Common myeloid progenitor, CD34-positive (primary cell): ENCODE results near the gene ABHD1.

ENCODE experiments used
- CTCF ChIA-PET: fragments of 350-600 bp; sonication (Branson Sonifier 250); formaldehyde crosslinking; loops from one replicate; lab custom pipeline; 2021; ENCODE audit warnings: antibody characterized with exemption; lab: Charles Lee
- POLR2A ChIA-PET: fragments of 350-600 bp; sonication (Branson Sonifier 250); formaldehyde crosslinking; loops from one replicate; lab custom pipeline; 2021; ENCODE audit warnings: antibody characterized with exemption; lab: Charles Lee
- DNase-seq, 3 donors: peaks; one replicate each; pipeline versions ENCODE4 v3.0.0 to v3.0.0-alpha.2; 2013
- H3K27ac ChIP-seq, 2 experiments: 1 replicate in 1 of 2; 2 replicates in 1 of 2; pipeline ENCODE4 v1.7.0; 2013; ENCODE audit warnings: inconsistent platforms in 2 of 2, low read length in 2 of 2, mild to moderate bottlenecking in 2 of 2, low read depth in 1 of 2, moderate library complexity in 1 of 2; ENCODE audit not compliant: severe bottlenecking in 2 of 2, insufficient read depth in 1 of 2, poor library complexity in 1 of 2
- H3K27me3 ChIP-seq, 5 experiments: replicated peaks in 2 of 5; 1 replicate in 3 of 5; 2 replicates in 2 of 5; pipeline versions ENCODE4 v1.6.1 to v1.7.0; 2013; ENCODE audit warnings: low read length in 4 of 5, mild to moderate bottlenecking in 2 of 5, moderate library complexity in 2 of 5, inconsistent platforms in 1 of 5; ENCODE audit not compliant: insufficient read depth in 5 of 5, control insufficient read depth in 4 of 5
- H3K36me3 ChIP-seq, 4 experiments: 1 replicate in 2 of 4; 2 replicates in 2 of 4; pipeline versions ENCODE4 v1.6.1 to v1.7.0; 2013; ENCODE audit warnings: low read length in 3 of 4, control low read depth in 1 of 4, mild to moderate bottlenecking in 1 of 4; ENCODE audit not compliant: control insufficient read depth in 4 of 4, insufficient read depth in 4 of 4
- H3K4me1 ChIP-seq, 4 experiments: 1 replicate in 3 of 4; 2 replicates in 1 of 4; pipeline versions ENCODE4 v1.6.1 to v1.7.1; 2013; ENCODE audit warnings: low read length in 3 of 4, mild to moderate bottlenecking in 3 of 4, control low read depth in 1 of 4, inconsistent platforms in 1 of 4, moderate library complexity in 1 of 4; ENCODE audit not compliant: control insufficient read depth in 4 of 4, insufficient read depth in 4 of 4; ENCODE audit errors: control extremely low read depth in 1 of 4
- H3K4me3 ChIP-seq, 7 experiments: 1 replicate in 4 of 7; 2 replicates in 3 of 7; pipeline versions ENCODE4 v1.5.1 to v1.7.0; 2013; ENCODE audit warnings: mild to moderate bottlenecking in 7 of 7, low read length in 6 of 7, moderate library complexity in 6 of 7, inconsistent platforms in 2 of 7, low read depth in 2 of 7, control low read depth in 1 of 7; ENCODE audit not compliant: insufficient read depth in 4 of 7, control insufficient read depth in 1 of 7; ENCODE audit errors: extremely low read depth in 1 of 7
- H3K9me3 ChIP-seq, 5 experiments: 1 replicate in 4 of 5; 2 replicates in 1 of 5; pipeline versions ENCODE4 v1.6.1 to v1.7.1; 2013; ENCODE audit warnings: low read length in 4 of 5, mild to moderate bottlenecking in 2 of 5, inconsistent platforms in 1 of 5, low read depth in 1 of 5, moderate library complexity in 1 of 5; ENCODE audit not compliant: control insufficient read depth in 4 of 5, insufficient read depth in 2 of 5; ENCODE audit errors: control extremely low read depth in 1 of 5
- WGBS: methylation state at CpG from one replicate; pipeline ENCODE4 v1.1.5; 2013; ENCODE audit not compliant: insufficient coverage; 5-methylcytosine and 5-hydroxymethylcytosine counted together

The ABHD1 gene

DNA sequence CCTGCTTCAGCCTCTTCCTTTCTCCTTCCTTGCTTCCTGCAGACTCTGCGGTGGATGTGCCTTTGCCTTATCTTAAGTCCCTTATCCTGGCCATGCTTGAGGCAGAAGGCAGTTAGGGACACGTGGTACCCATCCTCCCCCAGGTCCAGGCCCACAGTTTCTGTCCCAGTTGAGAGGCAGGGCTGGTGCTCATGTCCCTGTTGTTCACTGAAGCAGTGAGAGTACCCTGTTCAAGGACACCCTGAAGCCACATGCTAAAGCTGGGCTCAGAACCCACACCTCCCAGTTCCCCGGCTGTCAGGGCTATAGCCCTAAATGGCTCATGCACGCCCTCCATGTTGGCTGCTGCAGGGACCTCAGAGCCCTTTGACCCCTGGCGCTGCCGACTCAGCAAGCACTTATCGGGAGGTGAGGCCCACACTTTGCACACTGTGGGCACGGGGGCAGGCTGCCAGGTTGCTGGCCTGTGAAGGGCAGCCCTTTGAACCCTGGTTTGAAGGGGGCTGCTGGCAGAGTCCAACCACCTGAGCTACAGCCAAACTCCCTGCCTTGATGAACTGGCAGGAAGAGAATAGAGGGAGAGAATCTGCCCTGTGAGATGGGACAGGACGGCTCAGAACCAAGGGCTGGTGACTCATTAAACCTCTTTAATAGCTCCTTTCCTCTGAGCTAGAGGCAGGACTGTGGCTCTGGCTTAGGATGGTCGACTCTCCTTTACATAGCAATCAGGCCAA, 30.8 kb upstream of the ABHD1 start:
- Histone ChIP-seq H3K4me1 (peaks cover 0 to 12% (median 10%) of the 10 kb centered on the region in 4 experiments), H3K27me3 (no peaks in the 10 kb centered on the region), H3K9me3 (no peaks in the 10 kb centered on the region), H3K36me3 (no peaks in the 10 kb centered on the region), H3K27ac (no peak overlapping the region), H3K4me3 (no peak overlapping the region)
- ChIA-PET CTCF (interaction anchor here (0.9 to 2.0 kb wide), 7 partner anchors 10 to 99 kb away, joined by 3 to 8 read pairs (median 3); no protein-coding TSS in a partner anchor), POLR2A (no interaction called here)
- 90% methylated on average over 9 of the region's 10 CpGs for WGBS
- DNase-seq = no peak

DNA sequence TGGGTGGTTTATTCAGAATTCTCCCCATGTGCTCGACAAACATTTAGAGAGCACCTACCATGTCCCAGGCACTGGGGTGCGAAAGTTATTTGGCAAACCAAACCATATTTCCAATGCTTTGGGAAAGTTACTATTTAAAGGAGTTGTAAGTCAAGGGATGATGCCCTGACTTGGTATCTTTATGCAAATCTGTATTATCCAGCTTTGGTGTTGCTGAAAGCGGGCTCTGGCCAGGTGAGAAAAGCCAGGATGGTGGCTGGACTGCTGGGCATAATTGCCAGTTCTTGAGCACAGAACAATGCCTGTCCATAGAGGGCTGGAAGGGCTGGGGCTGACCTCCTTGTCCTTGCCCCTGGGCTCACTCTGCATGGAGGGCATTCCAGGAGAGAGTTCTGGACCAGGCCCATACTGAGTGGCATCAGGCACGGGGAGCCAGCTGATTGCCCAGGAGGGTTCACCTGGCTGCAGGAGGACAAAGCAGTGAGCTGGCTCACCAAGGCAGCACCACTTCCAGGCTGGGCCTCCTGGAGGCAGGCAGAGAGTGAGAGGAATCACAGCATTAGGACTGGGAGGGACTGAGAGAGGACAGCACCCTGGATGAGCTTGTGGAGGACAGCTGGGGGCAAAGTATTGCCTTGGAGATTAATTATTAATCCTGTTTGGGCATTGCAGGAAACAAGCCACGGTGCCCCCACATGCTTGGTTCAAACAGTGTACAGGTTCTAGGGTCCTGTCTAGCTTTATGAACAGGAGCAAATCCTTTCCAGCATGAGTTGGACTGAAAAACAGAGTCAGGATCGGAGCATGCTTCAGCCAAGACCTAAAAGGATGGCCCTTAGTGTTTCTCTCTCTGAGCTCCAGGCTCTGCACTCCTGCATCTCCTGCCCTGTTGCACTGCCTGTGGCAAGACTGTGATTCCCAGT, 29.9 kb upstream of the ABHD1 start:
- CTCF ChIA-PET = interaction anchor here (0.8 to 2.0 kb wide), 11 partner anchors 8 to 125 kb away, joined by 3 to 8 read pairs (median 4); partner anchors contain the start of gene ABHD1

DNA sequence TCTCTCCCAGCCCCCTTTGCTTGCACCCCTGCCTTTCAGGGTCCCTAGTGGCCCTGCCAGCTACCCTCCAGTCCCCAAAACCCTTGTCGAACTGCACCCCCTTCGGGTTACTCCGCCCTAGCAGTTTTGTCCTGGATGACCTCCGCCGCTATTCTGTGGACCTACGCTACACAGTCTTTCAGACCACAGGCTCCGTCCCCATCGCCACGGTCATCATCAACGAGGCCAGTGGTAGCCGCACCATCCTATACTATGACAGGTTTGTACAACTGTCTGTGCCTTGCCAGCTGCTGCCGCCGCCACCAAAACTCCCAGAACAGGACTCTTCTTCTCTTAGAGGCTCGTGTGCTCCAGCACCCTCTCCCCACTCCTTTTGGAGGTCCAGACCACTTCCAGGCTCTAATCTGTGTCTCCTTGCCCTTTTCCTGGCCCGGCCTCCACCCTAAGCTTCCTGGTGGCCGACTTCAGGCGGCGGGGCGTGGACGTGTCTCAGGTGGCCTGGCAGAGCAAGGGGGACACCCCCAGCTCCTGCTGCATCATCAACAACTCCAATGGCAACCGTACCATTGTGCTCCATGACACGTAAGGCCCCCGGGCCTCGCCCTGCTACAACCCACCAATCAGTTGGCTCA, 29.1 kb upstream of the ABHD1 start:
- ChIA-PET POLR2A (no interaction called here), CTCF (interaction anchor here (0.8 to 2.0 kb wide), 9 partner anchors 9 to 125 kb away, joined by 3 to 8 read pairs (median 4); partner anchors contain the start of gene ABHD1)
- no peak overlapping the region for H3K27ac ChIP-seq
- WGBS = 99% methylated on average over 22 of the region's 24 CpGs
- H3K9me3 ChIP-seq = no peaks in the 10 kb centered on the region
- no peak for DNase-seq
- H3K4me1 ChIP-seq = peaks cover 0 to 12% (median 10%) of the 10 kb centered on the region in 4 experiments
- peaks cover 0 to under 1% (median 0%) of the 10 kb centered on the region in 4 experiments for H3K36me3 ChIP-seq
- no peak overlapping the region for H3K4me3 ChIP-seq
- H3K27me3 ChIP-seq = no peaks in the 10 kb centered on the region

More for the DNA sequence above, 29.9 kb upstream of the ABHD1 start:
- DNase-seq = no peak
- Histone ChIP-seq H3K27ac (no peak overlapping the region), H3K4me3 (no peak overlapping the region), H3K27me3 (no peaks in the 10 kb centered on the region), H3K9me3 (no peaks in the 10 kb centered on the region), H3K36me3 (no peaks in the 10 kb centered on the region), H3K4me1 (peaks cover 0 to 12% (median 10%) of the 10 kb centered on the region in 4 experiments)
- POLR2A ChIA-PET = no interaction called here
- 100% methylated on average over 4 of the region's 6 CpGs for WGBS

DNA sequence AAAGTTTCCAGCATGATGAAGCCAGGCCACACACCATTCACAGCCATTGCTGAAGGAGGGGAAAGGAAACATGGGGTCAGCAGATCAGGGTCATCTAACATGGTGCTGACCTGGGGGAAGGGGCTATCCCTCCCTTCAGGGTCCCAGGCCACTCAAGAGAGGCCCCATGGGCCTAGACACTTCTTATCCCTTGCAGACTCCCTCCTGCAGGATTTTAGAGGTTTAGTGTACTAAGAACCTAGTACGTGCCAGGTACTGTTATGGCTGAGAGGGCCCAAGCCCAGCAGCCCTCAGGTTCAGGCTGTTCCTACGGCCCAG, 28.2 kb upstream of the ABHD1 start:
- H3K27me3 ChIP-seq = no peaks in the 10 kb centered on the region
- 92% methylated on average over 2 of the region's 2 CpGs for WGBS
- H3K36me3 ChIP-seq = peaks cover 0 to 3% (median 0%) of the 10 kb centered on the region in 4 experiments
- no peaks in the 10 kb centered on the region for H3K9me3 ChIP-seq
- POLR2A ChIA-PET = no interaction called here
- peaks cover 0 to 12% (median 10%) of the 10 kb centered on the region in 4 experiments for H3K4me1 ChIP-seq
- H3K27ac ChIP-seq = no peak overlapping the region
- peak overlapping the region in 1 of 7 experiments; percentile 5 for H3K4me3 ChIP-seq
- CTCF ChIA-PET = interaction anchor here (1.2 to 8.2 kb wide), 3 partner anchors 71 to 97 kb away, joined by 3 to 97 read pairs (median 5); no protein-coding TSS in a partner anchor
- no peak for DNase-seq

DNA sequence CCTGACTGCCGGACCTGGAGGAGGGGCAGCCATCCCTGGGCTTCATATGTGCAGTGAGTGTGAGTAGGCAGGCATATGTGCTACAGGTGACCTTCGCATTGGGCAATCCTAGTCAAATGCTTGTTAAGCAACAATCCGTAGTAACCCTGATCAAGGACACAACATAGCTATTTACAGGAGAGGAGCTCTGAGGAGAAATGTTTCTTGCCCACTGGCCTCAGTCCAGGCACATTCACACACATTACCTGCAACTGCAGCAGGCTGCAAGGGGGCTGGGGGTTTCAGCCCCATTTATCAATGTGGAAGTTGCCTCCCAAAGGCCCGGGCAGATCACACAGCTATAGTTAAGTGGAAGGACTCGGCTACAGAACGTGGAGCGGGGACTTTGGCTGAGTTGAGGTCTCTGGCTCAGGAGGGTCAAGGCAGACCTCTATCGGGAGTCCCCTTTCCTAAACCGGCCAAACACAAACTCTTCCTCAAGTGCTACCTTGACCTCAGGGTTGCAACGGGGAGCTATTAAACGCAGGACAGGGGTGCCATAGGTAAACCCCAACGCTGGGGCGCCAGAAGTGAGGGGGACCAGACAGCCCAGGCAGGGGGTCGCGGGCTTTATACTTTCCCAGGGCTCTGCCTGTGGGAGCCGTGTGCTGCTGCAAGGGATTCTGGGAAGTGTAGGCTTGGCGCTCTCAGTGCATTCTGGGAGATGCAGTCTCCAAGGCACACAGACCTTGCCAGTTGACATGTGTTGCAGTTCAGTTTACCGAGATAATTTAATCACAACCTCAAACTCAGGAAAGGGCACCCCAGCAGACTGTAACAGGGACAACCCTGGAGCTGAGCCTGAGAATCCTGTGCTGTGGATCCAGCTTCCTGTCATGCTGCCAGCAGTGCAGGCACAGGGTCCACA, 27.6 kb upstream of the ABHD1 start:
- H3K4me3 ChIP-seq = peak overlapping the region in 5 of 7 experiments; percentile 35 to 77 (median 57)
- peak in 2 of 3 donors; percentile 66 to 68 for DNase-seq
- H3K27ac ChIP-seq = peak overlapping the region in 1 of 2 experiments; percentile 11
- WGBS = 27% methylated on average over 15 of the region's 18 CpGs
- CTCF ChIA-PET = interaction anchor here (0.7 to 8.2 kb wide), 12 partner anchors 8 to 97 kb away, joined by 3 to 97 read pairs (median 4); partner anchors contain the start of genes KHK and TCF23
- H3K36me3 ChIP-seq = peaks cover 0 to 5% (median 0%) of the 10 kb centered on the region in 4 experiments
- H3K4me1 ChIP-seq = peaks cover 0 to 12% (median 10%) of the 10 kb centered on the region in 4 experiments
- no peaks in the 10 kb centered on the region for H3K27me3 ChIP-seq
- POLR2A ChIA-PET = no interaction called here
- H3K9me3 ChIP-seq = no peaks in the 10 kb centered on the region
